GM12873 (cell line): ENCODE results near the gene PLXNA4.

Experiments used
- CTCF ChIP-seq: IDR thresholded peaks from 2 replicates; pipeline ENCODE4 v1.5.1; 2012; ENCODE audit warnings: low read depth, mild to moderate bottlenecking, moderate library complexity, low read length, control low read depth; ENCODE audit not compliant: insufficient read depth; ENCODE audit errors: missing control alignments

Gene PLXNA4

GRCh38 chr7:132423594-132424200 lies 152.6 kb downstream of the PLXNA4 start:
- TF ChIP-seq CTCF, result no peak

- TF ChIP-seq CTCF, result no peak
These were observed 153.7 kb downstream of the PLXNA4 start for GRCh38 chr7:132422502-132423111.

- TF ChIP-seq CTCF, result no peak
These were observed 155.7 kb downstream of the PLXNA4 start for GRCh38 chr7:132420527-132420926.

GRCh38 chr7:132419542-132419941 lies 156.7 kb downstream of the PLXNA4 start:
- no peak for TF ChIP-seq CTCF

- TF ChIP-seq CTCF, result no peak
These were observed 157.4 kb downstream of the PLXNA4 start for GRCh38 chr7:132418840-132419239.

GRCh38 chr7:132417103-132417906 lies 159.0 kb downstream of the PLXNA4 start:
- no peak for TF ChIP-seq CTCF

GRCh38 chr7:132416395-132416794 lies 159.9 kb downstream of the PLXNA4 start:
- no peak for TF ChIP-seq CTCF
